HL-60 (cell line): Measurements from ENCODE around the gene RGMA.

Experiments used
- DNase-seq, 2 experiments: peaks; one replicate each; pipeline ENCODE4 v3.0.0-alpha.2; 2010 to 2020; ENCODE audit warnings: low read depth in 1 of 2, low spot score in 1 of 2
- H3K27ac ChIP-seq: fragments of 250-450 bp; sonication (Bioruptor Pico); replicated peaks from 2 replicates; pipeline ENCODE4 v1.5.1; 2020; ENCODE audit warnings: mild to moderate bottlenecking, moderate library complexity
- H3K27me3 ChIP-seq: fragments of 250-450 bp; sonication (Bioruptor Pico); 2 replicates; pipeline ENCODE4 v1.5.1; 2021; ENCODE audit warnings: mild to moderate bottlenecking, moderate library complexity; ENCODE audit not compliant: insufficient read depth, poor library complexity, severe bottlenecking
- H3K4me3 ChIP-seq: replicated peaks from 2 replicates; pipeline ENCODE4 v1.5.1; 2011; ENCODE audit warnings: mild to moderate bottlenecking, control low read depth, low read length; ENCODE audit not compliant: insufficient read depth
- CTCF ChIP-seq: IDR thresholded peaks from one replicate; pipeline ENCODE4 v1.5.1; 2011; ENCODE audit warnings: low read length, control low read depth, inconsistent platforms; ENCODE audit not compliant: insufficient read depth
- GABPA ChIP-seq: IDR thresholded peaks from 2 replicates; pipeline ENCODE4 v1.6.1; 2012; ENCODE audit warnings: low read depth
- POLR2AphosphoS5 ChIP-seq: IDR thresholded peaks from 2 replicates; pipeline ENCODE4 v1.6.1; 2012; ENCODE audit warnings: low read depth
- REST ChIP-seq: IDR thresholded peaks from 2 replicates; pipeline ENCODE4 v1.6.1; 2012; ENCODE audit warnings: low read depth; ENCODE audit not compliant: insufficient replicate concordance
- SPI1 ChIP-seq: IDR thresholded peaks from 2 replicates; pipeline ENCODE4 v1.6.1; 2012; ENCODE audit warnings: low read depth, mild to moderate bottlenecking, borderline replicate concordance

Gene RGMA

DNA sequence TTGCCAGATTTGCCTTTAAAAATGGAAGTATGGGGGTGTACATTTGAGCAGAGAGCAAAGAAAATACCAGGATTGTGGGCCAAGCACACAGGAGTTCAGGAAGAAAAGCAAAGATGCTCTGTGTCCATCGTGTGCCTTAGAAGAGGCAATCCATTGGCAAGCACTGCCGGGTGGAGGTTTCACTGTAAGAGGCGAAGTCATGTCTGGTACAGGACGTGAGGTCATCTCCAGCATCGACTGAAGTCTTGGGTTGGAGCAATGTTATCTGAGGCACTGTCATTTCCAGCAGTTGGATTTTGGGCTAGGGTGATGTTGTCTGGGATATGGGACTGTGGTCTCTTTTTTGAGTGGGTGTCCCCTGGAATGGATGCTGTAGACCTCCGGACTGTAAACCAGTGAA is 4.8 kb upstream of the RGMA start:
- Histone ChIP-seq H3K27ac (no peak overlapping the region), H3K27me3 (peaks cover 35% of the 10 kb centered on the region), H3K4me3 (no peak overlapping the region)
- TF ChIP-seq CTCF (no peak), REST (no peak), GABPA (no peak), POLR2AphosphoS5 (no peak), SPI1 (no peak)
- DNase-seq: no peak

DNA sequence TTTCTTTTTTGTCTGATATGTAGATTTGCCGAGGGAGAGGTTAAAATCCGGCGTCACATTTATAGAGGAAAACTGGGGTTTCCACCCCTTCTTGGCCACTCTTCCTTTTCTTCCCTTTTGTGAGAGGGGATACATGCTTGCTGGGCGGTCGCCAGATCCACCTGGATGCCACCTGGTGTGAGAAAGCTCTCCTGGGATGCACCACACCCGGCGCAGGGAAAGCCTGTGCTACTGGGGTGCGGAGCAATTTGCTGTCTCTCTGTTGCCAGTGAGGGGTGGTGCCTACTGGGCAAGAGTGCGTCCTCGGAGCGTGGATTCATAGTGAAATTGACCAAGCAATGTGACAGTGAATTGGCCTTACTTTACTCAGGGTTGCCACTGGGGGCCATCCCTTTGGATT is 2.5 kb upstream of the RGMA start:
- peaks cover 47% of the 10 kb centered on the region for H3K27me3 ChIP-seq
- DNase-seq: no peak
- TF ChIP-seq POLR2AphosphoS5: no peak
- no peak for TF ChIP-seq REST
- TF ChIP-seq GABPA: no peak
- TF ChIP-seq SPI1: no peak
- no peak for TF ChIP-seq CTCF
- no peak overlapping the region for H3K27ac ChIP-seq
- H3K4me3 ChIP-seq: no peak overlapping the region

DNA sequence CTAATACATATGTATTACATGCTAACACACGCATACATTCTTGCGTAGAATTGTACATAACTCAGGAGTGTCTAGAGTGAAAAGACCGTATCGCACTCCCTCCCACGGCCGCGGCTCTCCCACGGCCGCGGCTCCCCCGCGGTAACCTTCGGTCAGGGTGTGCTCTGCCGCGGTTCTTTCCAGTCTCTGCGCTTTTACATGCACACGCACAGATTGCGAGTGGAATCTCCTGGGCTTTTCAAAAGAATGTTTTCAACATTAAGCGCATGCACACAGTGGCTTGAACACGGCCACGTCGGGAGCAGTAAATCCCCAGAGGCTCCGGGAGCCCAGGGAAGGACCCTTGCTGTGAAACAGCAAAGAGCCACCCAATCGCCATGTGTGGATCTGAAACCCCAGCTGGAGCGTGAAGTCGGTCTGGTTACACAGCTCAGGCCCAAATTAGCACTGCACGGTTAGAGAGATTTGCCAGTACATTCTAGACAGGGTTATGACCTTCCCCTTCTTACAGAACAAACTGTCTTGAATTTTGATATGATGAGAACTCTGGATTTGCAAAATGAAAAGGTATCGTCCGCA is 805 bp upstream of the RGMA start:
- no peak for TF ChIP-seq POLR2AphosphoS5
- no peak for TF ChIP-seq REST
- no peak for TF ChIP-seq GABPA
- no peak for TF ChIP-seq SPI1
- TF ChIP-seq CTCF: no peak
- no peak overlapping the region for H3K4me3 ChIP-seq
- no peak overlapping the region for H3K27ac ChIP-seq
- H3K27me3 ChIP-seq: peaks cover 56% of the 10 kb centered on the region
- no peak for DNase-seq
